ENCODE results near the gene KLHL30. TPM values are rescaled to one million over a fixed set of nuclear protein-coding genes. Genes with fewer than 3 reads are reported as not detected.

The KLHL30 gene
- total RNA-seq, 1 experiment from 2014 or later, result 0.64 TPM

DNA sequence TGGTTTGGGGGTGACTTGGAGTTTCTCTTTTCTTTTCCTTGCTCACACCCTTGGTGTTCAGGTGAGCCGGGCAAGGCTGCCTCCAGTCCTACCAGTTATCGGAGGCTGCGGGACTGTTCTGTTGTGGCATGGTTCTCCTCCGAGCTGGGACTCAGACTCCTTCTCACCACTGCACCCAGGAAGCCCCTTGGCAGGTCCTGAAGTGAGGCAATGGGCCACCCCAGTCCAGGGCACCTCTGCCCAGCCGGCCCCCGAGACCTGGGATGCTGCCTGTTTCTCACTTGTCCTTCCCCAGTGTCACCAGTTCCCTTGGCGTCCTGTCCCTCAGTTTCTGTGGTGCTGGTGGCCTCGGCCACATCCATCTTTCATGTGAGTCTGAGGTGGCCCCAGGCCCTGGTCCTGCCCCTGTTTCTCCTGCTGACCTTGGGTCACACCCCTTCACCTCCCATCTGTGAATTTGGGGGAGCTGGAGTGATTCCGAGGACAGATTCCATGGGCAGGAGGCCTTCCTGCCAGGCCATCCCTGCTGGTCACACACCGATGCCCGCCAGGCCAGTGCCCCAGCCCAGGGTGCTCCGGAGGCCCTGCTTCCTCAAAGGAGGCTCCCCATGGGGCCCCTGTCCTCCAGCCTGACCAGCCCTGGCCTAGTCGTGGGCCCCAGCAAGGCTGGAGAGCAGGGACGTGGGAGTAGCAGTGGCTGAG is 6.6 kb upstream of the KLHL30 start:
- H3K9me3 Mint-ChIP-seq (ENCODE audit: low read depth, unreplicated experiment), result no peaks in the 10 kb centered on the region
- DNase-seq, result no peak
- CTCF ChIA-PET, result no interaction called here
- TF ChIP-seq, protein P1, sequence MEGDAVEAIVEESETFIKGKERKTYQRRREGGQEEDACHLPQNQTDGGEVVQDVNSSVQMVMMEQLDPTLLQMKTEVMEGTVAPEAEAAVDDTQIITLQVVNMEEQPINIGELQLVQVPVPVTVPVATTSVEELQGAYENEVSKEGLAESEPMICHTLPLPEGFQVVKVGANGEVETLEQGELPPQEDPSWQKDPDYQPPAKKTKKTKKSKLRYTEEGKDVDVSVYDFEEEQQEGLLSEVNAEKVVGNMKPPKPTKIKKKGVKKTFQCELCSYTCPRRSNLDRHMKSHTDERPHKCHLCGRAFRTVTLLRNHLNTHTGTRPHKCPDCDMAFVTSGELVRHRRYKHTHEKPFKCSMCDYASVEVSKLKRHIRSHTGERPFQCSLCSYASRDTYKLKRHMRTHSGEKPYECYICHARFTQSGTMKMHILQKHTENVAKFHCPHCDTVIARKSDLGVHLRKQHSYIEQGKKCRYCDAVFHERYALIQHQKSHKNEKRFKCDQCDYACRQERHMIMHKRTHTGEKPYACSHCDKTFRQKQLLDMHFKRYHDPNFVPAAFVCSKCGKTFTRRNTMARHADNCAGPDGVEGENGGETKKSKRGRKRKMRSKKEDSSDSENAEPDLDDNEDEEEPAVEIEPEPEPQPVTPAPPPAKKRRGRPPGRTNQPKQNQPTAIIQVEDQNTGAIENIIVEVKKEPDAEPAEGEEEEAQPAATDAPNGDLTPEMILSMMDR (IDR thresholded peaks at IDR 0.05; ENCODE audit: unreplicated experiment), result no peak
- peaks cover 6% of the 10 kb centered on the region for H3K4me1 Mint-ChIP-seq (ENCODE audit: low read depth, unreplicated experiment)
- intact Hi-C loops (cut with micrococcal nuclease; ENCODE audit: unreplicated experiment), result no loop called here
- H3K36me3 Mint-ChIP-seq (ENCODE audit: insufficient read depth, unreplicated experiment), result no peaks in the 10 kb centered on the region
- peaks cover 7% of the 10 kb centered on the region for H3K27me3 Mint-ChIP-seq (ENCODE audit: unreplicated experiment)
- H3K4me3 Mint-ChIP-seq (ENCODE audit: low read depth, unreplicated experiment), result no peak overlapping the region
- no TSS peak for BruUV-seq (replicated peaks)
- H3K27ac Mint-ChIP-seq (ENCODE audit: unreplicated experiment), result no peak overlapping the region

DNA sequence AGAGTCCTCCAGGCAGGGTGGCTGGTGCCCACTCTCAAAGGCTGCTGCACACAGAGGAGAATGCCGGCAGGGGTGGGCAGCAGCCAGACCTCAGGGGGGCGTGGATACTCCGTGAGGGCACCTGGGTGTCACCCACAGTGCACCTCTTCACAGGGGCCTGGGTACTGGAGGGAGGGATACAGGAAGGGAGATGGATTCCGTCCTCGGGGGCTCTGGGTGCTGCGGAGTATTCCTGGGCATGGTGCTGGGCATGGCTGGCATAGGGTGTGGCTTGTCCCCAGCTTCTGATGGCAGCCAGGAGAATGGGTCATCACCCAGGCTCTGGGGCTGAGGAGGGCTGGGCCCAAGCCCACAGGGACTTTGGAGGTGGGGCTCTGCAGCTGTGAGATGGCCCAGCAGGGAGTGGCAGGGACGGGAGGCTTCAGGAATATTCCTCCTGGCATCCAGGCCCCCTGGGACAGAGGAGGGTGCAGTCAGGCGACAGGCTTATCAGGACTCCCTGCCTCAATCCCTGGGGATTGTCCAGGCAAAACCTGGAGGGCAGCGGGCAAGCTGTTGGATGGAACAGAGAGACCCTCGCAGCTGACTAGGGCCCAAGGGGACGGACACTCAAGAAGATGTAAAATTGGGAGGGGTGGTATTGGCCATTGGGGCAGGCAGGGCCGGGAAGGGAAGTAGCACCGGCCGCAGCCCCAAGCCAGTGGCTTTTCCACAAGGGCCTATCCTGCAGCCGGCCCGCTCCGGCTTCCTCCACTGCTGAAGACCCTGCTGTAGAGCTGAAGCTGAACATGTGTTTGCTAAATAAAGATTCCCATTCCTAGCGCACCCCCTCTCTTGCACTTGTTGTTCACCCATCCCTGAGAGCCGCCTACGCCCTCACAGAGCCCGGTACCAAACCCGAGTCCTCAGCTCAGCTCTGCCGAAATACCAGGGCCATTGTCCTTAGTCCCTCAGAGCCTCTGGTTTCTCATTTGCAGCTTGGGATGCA is 5.7 kb upstream of the KLHL30 start:
- Mint-ChIP-seq H3K4me3 (ENCODE audit: low read depth, unreplicated experiment) (no peak overlapping the region), H3K27me3 (ENCODE audit: unreplicated experiment) (peaks cover 7% of the 10 kb centered on the region), H3K27ac (ENCODE audit: unreplicated experiment) (no peak overlapping the region), H3K36me3 (ENCODE audit: insufficient read depth, unreplicated experiment) (no peaks in the 10 kb centered on the region), H3K4me1 (ENCODE audit: low read depth, unreplicated experiment) (peaks cover 6% of the 10 kb centered on the region), H3K9me3 (ENCODE audit: low read depth, unreplicated experiment) (no peaks in the 10 kb centered on the region)
- CTCF ChIA-PET, result interaction anchor here (0.7 kb wide), 1 partner anchor 19 kb away, joined by 3 read pairs; no protein-coding TSS in a partner anchor
- intact Hi-C loops (cut with micrococcal nuclease; ENCODE audit: unreplicated experiment), result no loop called here
- TF ChIP-seq, protein P1 (IDR thresholded peaks at IDR 0.05; ENCODE audit: unreplicated experiment), result no peak
- DNase-seq, result no peak
- no TSS peak for BruUV-seq (replicated peaks)

DNA sequence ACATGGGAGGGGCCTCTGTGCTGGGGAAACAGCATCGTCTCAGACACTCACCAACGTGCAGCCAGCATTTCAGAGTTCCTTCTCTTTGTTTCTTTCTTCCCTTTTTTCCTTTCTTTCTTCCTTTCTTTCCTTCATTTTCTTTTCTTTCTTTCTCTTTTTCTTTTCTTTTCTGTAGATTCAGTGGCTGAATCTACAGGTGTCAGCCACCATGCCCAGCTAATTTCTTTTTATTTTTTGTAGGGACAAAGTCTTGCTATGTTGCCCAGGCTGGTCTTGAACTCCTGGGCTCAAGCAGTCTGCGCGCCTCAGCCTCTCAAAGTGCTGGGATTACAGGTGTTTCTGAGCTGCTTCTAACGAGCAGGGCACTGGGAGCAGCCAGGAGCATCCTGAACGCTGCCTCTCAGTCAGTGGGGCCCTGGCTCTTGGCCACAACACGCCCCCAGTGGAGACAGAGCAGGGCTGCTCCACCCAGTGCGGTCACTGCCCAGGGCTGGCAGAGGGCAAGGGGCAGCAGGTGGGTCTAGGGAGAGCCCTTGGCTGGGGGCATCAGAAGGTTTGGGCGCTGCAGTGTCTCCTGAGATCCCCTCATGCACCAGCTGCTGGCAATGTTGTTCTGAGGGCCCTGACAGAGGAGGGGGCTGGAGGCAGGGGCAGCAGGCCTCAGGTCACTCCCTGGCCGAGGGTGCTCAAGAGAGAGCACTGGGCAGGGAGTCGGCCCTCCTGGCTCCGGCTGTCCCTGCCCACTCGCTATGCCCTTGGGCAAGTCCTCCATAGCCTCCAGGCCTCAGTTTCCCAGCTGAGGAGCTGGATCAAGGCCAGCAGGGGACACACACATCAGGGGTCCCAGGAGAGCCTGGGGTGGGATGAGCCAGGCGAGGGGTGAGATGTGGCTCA is 4.7 kb upstream of the KLHL30 start:
- CTCF ChIA-PET, result interaction anchor here (0.7 kb wide), 1 partner anchor 18 kb away, joined by 3 read pairs; no protein-coding TSS in a partner anchor
- no peak overlapping the region for H3K4me3 Mint-ChIP-seq (ENCODE audit: low read depth, unreplicated experiment)
- intact Hi-C loops (cut with micrococcal nuclease; ENCODE audit: unreplicated experiment), result no loop called here
- DNase-seq, result peak; percentile 35
- peaks cover 7% of the 10 kb centered on the region for H3K27me3 Mint-ChIP-seq (ENCODE audit: unreplicated experiment)
- H3K4me1 Mint-ChIP-seq (ENCODE audit: low read depth, unreplicated experiment), result peaks cover 6% of the 10 kb centered on the region
- TF ChIP-seq, protein P1 (IDR thresholded peaks at IDR 0.05; ENCODE audit: unreplicated experiment), result no peak
- H3K36me3 Mint-ChIP-seq (ENCODE audit: insufficient read depth, unreplicated experiment), result no peaks in the 10 kb centered on the region
- BruUV-seq (replicated peaks), result no TSS peak
- no peaks in the 10 kb centered on the region for H3K9me3 Mint-ChIP-seq (ENCODE audit: low read depth, unreplicated experiment)
- no peak overlapping the region for H3K27ac Mint-ChIP-seq (ENCODE audit: unreplicated experiment)

DNA sequence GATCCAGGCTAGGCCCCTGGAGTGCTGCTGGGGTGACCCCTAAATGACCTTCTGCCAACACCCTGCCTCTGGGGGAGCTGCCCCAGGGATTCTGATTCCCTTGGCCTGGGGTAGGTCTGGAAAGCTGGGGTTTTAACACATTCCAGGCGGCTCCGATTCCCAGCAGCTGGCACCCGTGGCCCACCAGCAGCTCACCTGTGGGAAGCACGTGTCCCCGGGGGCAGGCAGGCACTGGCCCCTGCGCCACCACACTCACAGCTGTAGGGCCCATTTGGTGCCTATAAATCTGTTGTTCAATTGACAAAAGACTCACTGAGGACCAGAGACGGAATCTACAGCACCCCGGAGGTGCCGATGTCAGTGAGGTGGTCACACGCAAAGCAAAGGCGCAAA is 4.1 kb upstream of the KLHL30 start:
- CTCF ChIA-PET, result no interaction called here
- no peak overlapping the region for H3K27ac Mint-ChIP-seq (ENCODE audit: unreplicated experiment)
- H3K4me3 Mint-ChIP-seq (ENCODE audit: low read depth, unreplicated experiment), result no peak overlapping the region
- TF ChIP-seq, protein P1 (IDR thresholded peaks at IDR 0.05; ENCODE audit: unreplicated experiment), result no peak
- H3K4me1 Mint-ChIP-seq (ENCODE audit: low read depth, unreplicated experiment), result peaks cover 6% of the 10 kb centered on the region
- no peaks in the 10 kb centered on the region for H3K9me3 Mint-ChIP-seq (ENCODE audit: low read depth, unreplicated experiment)
- peaks cover 7% of the 10 kb centered on the region for H3K27me3 Mint-ChIP-seq (ENCODE audit: unreplicated experiment)
- BruUV-seq (replicated peaks), result no TSS peak
- no peaks in the 10 kb centered on the region for H3K36me3 Mint-ChIP-seq (ENCODE audit: insufficient read depth, unreplicated experiment)
- DNase-seq, result no peak
- intact Hi-C loops (cut with micrococcal nuclease; ENCODE audit: unreplicated experiment), result no loop called here
